ENCODE data around the gene HBB.
"Not testable (repeated sequence)": the region's sequence is repeated elsewhere in the genome, so short reads cannot be mapped to it uniquely, and the experiment has no call there.

Gene HBB

GRCh38 chr11:5257296-5257695 is 30.4 kb upstream of the HBB start:
- Histone ChIP-seq H4K20me1 (no peaks in the 10 kb centered on the region), H3K4me2 (no peak overlapping the region), H3K36me3 (no peaks in the 10 kb centered on the region), H3K4me1 (no peaks in the 10 kb centered on the region), H3K4me3 (no peak overlapping the region), H3K27me3 (no peaks in the 10 kb centered on the region), H3K9me3 (no peaks in the 10 kb centered on the region), H3K27ac (no peak overlapping the region), H3K9ac (no peak overlapping the region)
- no peak for TF ChIP-seq Cebpa-rat (IDR thresholded peaks at IDR 0.05)

- not testable (repeated sequence) for H3K27me3 ChIP-seq, H3K9me3 ChIP-seq
Measured at GRCh38 chr11:5254646-5255413, 28.0 kb upstream of the HBB start, which contains the start of gene HBG2. TSS of gene HBG2 (minus strand) at chr11:5254781. CDS start at chr11:5254728, 53 bp downstream.

GRCh38 chr11:5254023-5254422 is 27.2 kb upstream of the HBB start:
- not testable (repeated sequence) for H3K4me3 ChIP-seq, H3K9me3 ChIP-seq, H4K20me1 ChIP-seq, H3K4me2 ChIP-seq, H3K27ac ChIP-seq, H3K36me3 ChIP-seq, H3K27me3 ChIP-seq, H3K9ac ChIP-seq, H3K4me1 ChIP-seq

More at GRCh38 chr11:5254646-5255413, 28.0 kb upstream of the HBB start, which contains the start of gene HBG2:
- not testable (repeated sequence) for H3K27ac ChIP-seq, H3K4me1 ChIP-seq, H3K36me3 ChIP-seq, H3K9ac ChIP-seq, H4K20me1 ChIP-seq, H3K4me2 ChIP-seq, H3K4me3 ChIP-seq

GRCh38 chr11:5253440-5253839 is 26.6 kb upstream of the HBB start:
- H3K9me3 ChIP-seq, H4K20me1 ChIP-seq, H3K36me3 ChIP-seq, H3K27ac ChIP-seq, H3K27me3 ChIP-seq, H3K4me1 ChIP-seq, H3K4me3 ChIP-seq, H3K4me2 ChIP-seq, H3K9ac ChIP-seq: not testable (repeated sequence)

GRCh38 chr11:5252919-5253265 is 26.0 kb upstream of the HBB start:
- H3K27me3 ChIP-seq = no peaks in the 10 kb centered on the region
- no peaks in the 10 kb centered on the region for H4K20me1 ChIP-seq
- no peaks in the 10 kb centered on the region for H3K4me1 ChIP-seq
- no peak overlapping the region for H3K4me3 ChIP-seq
- no peaks in the 10 kb centered on the region for H3K9me3 ChIP-seq
- no peak overlapping the region for H3K4me2 ChIP-seq
- no peaks in the 10 kb centered on the region for H3K36me3 ChIP-seq
- H3K9ac ChIP-seq = no peak overlapping the region
- TF ChIP-seq Cebpa-rat (IDR thresholded peaks at IDR 0.05) = no peak
- no peak overlapping the region for H3K27ac ChIP-seq

- Histone ChIP-seq H3K36me3 (no peaks in the 10 kb centered on the region), H3K9ac (no peak overlapping the region), H3K27ac (no peak overlapping the region), H3K9me3 (no peaks in the 10 kb centered on the region), H3K4me2 (no peak overlapping the region), H3K4me1 (no peaks in the 10 kb centered on the region), H3K4me3 (no peak overlapping the region), H3K27me3 (no peaks in the 10 kb centered on the region), H4K20me1 (no peaks in the 10 kb centered on the region)
- TF ChIP-seq Cebpa-rat (IDR thresholded peaks at IDR 0.05) = no peak
Measured at GRCh38 chr11:5252192-5252918, 25.5 kb upstream of the HBB start.

- no peak for TF ChIP-seq Cebpa-rat (IDR thresholded peaks at IDR 0.05)
- H4K20me1 ChIP-seq = no peaks in the 10 kb centered on the region
Measured at GRCh38 chr11:5251746-5252145, 24.9 kb upstream of the HBB start.

GRCh38 chr11:5250543-5251204 is 23.8 kb upstream of the HBB start:
- H3K4me1 ChIP-seq = no peaks in the 10 kb centered on the region
- no peaks in the 10 kb centered on the region for H3K9me3 ChIP-seq
- H3K36me3 ChIP-seq = no peaks in the 10 kb centered on the region
- H4K20me1 ChIP-seq = no peaks in the 10 kb centered on the region
- H3K4me2 ChIP-seq = no peak overlapping the region
- no peaks in the 10 kb centered on the region for H3K27me3 ChIP-seq
- no peak overlapping the region for H3K9ac ChIP-seq
- no peak overlapping the region for H3K4me3 ChIP-seq
- H3K27ac ChIP-seq = no peak overlapping the region
- no peak for TF ChIP-seq Cebpa-rat (IDR thresholded peaks at IDR 0.05)

More at GRCh38 chr11:5251746-5252145, 24.9 kb upstream of the HBB start:
- no peaks in the 10 kb centered on the region for H3K9me3 ChIP-seq
- no peaks in the 10 kb centered on the region for H3K4me1 ChIP-seq
- H3K27me3 ChIP-seq = no peaks in the 10 kb centered on the region
- no peak overlapping the region for H3K9ac ChIP-seq
- no peaks in the 10 kb centered on the region for H3K36me3 ChIP-seq
- no peak overlapping the region for H3K4me2 ChIP-seq
- H3K4me3 ChIP-seq = no peak overlapping the region
- H3K27ac ChIP-seq = no peak overlapping the region

- not testable (repeated sequence) for H3K9ac ChIP-seq, H4K20me1 ChIP-seq, H3K27me3 ChIP-seq, H3K27ac ChIP-seq, H3K9me3 ChIP-seq, H3K36me3 ChIP-seq, H3K4me2 ChIP-seq, H3K4me3 ChIP-seq, H3K4me1 ChIP-seq
Measured at GRCh38 chr11:5249807-5250396, 23.0 kb upstream of the HBB start, which contains the start of gene HBG1. TSS of gene HBG1 (minus strand) at chr11:5249857. CDS start at chr11:5249804, 53 bp downstream.

GRCh38 chr11:5248498-5248897 is 21.6 kb upstream of the HBB start:
- not testable (repeated sequence) for H3K9me3 ChIP-seq, H3K27me3 ChIP-seq, H3K27ac ChIP-seq, H3K4me3 ChIP-seq, H3K9ac ChIP-seq, H3K4me1 ChIP-seq, H4K20me1 ChIP-seq, H3K4me2 ChIP-seq, H3K36me3 ChIP-seq

Measured in BLaER1 (cell line).